B cell (primary cell): ENCODE measurements around the gene ARNT2. TPM values are rescaled to one million over a fixed set of nuclear protein-coding genes. Genes with fewer than 3 reads are reported as not detected.

ENCODE experiments used
- ATAC-seq: fragments of 200-7000 bp; cut with Tn5 transposase; one replicate; pipeline ENCODE4 v1.10.0; 2021; ENCODE audit warnings: low read depth, mild to moderate bottlenecking, moderate number of reproducible peaks, moderate library complexity
- CTCF ChIA-PET: fragments of 350-600 bp; sonication (Branson Sonifier 250); formaldehyde crosslinking; loops from one replicate; lab custom pipeline; 2021; ENCODE audit warnings: antibody characterized with exemption, inconsistent platforms; lab: Charles Lee
- POLR2A ChIA-PET: fragments of 350-600 bp; sonication (Branson Sonifier 250); formaldehyde crosslinking; loops from one replicate; lab custom pipeline; 2021; ENCODE audit warnings: antibody characterized with exemption; lab: Charles Lee
- DNase-seq: peaks from one replicate; pipeline ENCODE4 v3.0.0; 2013
- H2AFZ ChIP-seq: 2 replicates; pipeline ENCODE4 v1.6.1; 2012; ENCODE audit warnings: mild to moderate bottlenecking, low read depth, low read length; ENCODE audit not compliant: insufficient read depth, poor library complexity, severe bottlenecking
- H3K27ac ChIP-seq, 2 donors: 1 replicate in 1 of 2; 2 replicates in 1 of 2; pipeline ENCODE4 v1.5.1; 2012 to 2013; ENCODE audit warnings: low read length in 2 of 2, mild to moderate bottlenecking in 2 of 2, moderate library complexity in 1 of 2
- H3K27me3 ChIP-seq, 4 experiments: fragments of 200-600 bp in 1 of 4; sonication (generic) in 1 of 4; replicated peaks in 1 of 4; 1 replicate in 2 of 4; 2 replicates in 2 of 4; pipeline versions ENCODE4 v1.6.1 to v1.7.0; 2013 to 2016; ENCODE audit warnings: low read length in 3 of 4, mild to moderate bottlenecking in 2 of 4, mixed read lengths in 1 of 4, moderate library complexity in 1 of 4; ENCODE audit not compliant: insufficient read depth in 4 of 4, control insufficient read depth in 3 of 4; ENCODE audit errors: control extremely low read depth in 1 of 4
- H3K36me3 ChIP-seq, 2 experiments: replicated peaks in 1 of 2; 1 replicate in 1 of 2; 2 replicates in 1 of 2; pipeline versions ENCODE4 v1.6.1 to v1.7.1; 2013; ENCODE audit warnings: low read length in 1 of 2; ENCODE audit not compliant: insufficient read depth in 2 of 2, control insufficient read depth in 1 of 2; ENCODE audit errors: control extremely low read depth in 1 of 2, extremely low read depth in 1 of 2
- H3K4me1 ChIP-seq, 2 donors: fragments of 200-600 bp in 1 of 2; sonication (generic) in 1 of 2; 1 replicate in 1 of 2; 2 replicates in 1 of 2; pipeline versions ENCODE4 v1.5.1 to v1.6.1; 2013 to 2017; ENCODE audit warnings: low read length in 2 of 2; ENCODE audit not compliant: control insufficient read depth in 2 of 2, insufficient read depth in 2 of 2
- H3K4me2 ChIP-seq: replicated peaks from 2 replicates; pipeline ENCODE3; 2012; ENCODE audit warnings: mild to moderate bottlenecking, low read depth, low read length; ENCODE audit not compliant: poor library complexity, severe bottlenecking
- H3K4me3 ChIP-seq, 5 experiments: fragments of 200-600 bp in 1 of 5; sonication (generic) in 1 of 5; 1 replicate in 3 of 5; 2 replicates in 2 of 5; pipeline versions ENCODE4 v1.5.1 to v1.7.0; 2011 to 2016; ENCODE audit warnings: low read length in 4 of 5, mild to moderate bottlenecking in 4 of 5, low read depth in 2 of 5, control low read depth in 1 of 5, moderate library complexity in 1 of 5; ENCODE audit not compliant: insufficient read depth in 1 of 5; ENCODE audit errors: control extremely low read depth in 1 of 5, extremely low read depth in 1 of 5
- H3K79me2 ChIP-seq: fragments of 200-600 bp; sonication (generic); one replicate; pipeline ENCODE4 v1.6.0; 2016; ENCODE audit warnings: low read length; ENCODE audit not compliant: control insufficient read depth, insufficient read depth
- H3K9ac ChIP-seq: fragments of 200-600 bp; sonication (generic); 2 replicates; pipeline ENCODE4 v1.6.1; 2017; ENCODE audit warnings: mild to moderate bottlenecking, low read length, moderate library complexity
- H3K9me3 ChIP-seq, 3 donors: one replicate each; pipeline versions ENCODE4 v1.6.1 to v1.7.1; 2013; ENCODE audit warnings: low read length in 2 of 3; ENCODE audit not compliant: control insufficient read depth in 2 of 3, insufficient read depth in 1 of 3; ENCODE audit errors: control extremely low read depth in 1 of 3
- H4K20me1 ChIP-seq: 2 replicates; pipeline ENCODE4 v1.6.0; 2012; ENCODE audit warnings: mild to moderate bottlenecking, low read length; ENCODE audit not compliant: insufficient read depth, control insufficient read depth, poor library complexity, severe bottlenecking
- H3K27ac Mint-ChIP-seq: one replicate; pipeline ENCODE4 v1.8.0; 2021; ENCODE audit warnings: mixed read lengths
- H3K27me3 Mint-ChIP-seq: one replicate; pipeline ENCODE4 v1.8.0; 2021; ENCODE audit warnings: mixed read lengths
- H3K4me1 Mint-ChIP-seq: one replicate; pipeline ENCODE4 v1.8.0; 2021; ENCODE audit warnings: mixed read lengths
- H3K4me3 Mint-ChIP-seq: one replicate; pipeline ENCODE4 v1.8.0; 2021; ENCODE audit warnings: mixed read lengths
- H3K9me3 Mint-ChIP-seq: one replicate; pipeline ENCODE4 v1.8.0; 2022; ENCODE audit warnings: mixed read lengths; ENCODE audit not compliant: insufficient read depth
- EZH2 ChIP-seq: IDR thresholded peaks from 2 replicates; pipeline ENCODE4 v1.6.1; 2012; ENCODE audit warnings: borderline replicate concordance, low read depth, mild to moderate bottlenecking, moderate library complexity, low read length; ENCODE audit not compliant: insufficient read depth, poor library complexity, severe bottlenecking
- WGBS: methylation state at CpG from one replicate; pipeline ENCODE4 v1.1.5; 2013; ENCODE audit warnings: missing lambda C conversion rate; ENCODE audit not compliant: insufficient coverage; 5-methylcytosine and 5-hydroxymethylcytosine counted together
- intact Hi-C: fragments of 100-400 bp; cut with micrococcal nuclease; formaldehyde crosslinking; loops from one replicate; pipeline ENCODE4 v1.10.0; 2022
- polyA plus RNA-seq: library from polyadenylated mRNA; depleted of rRNA; stranded (reverse); fragments of >200 nt; gene quantifications from 2 replicates; pipeline ENCODE4 v1.2.3, GENCODE V29; 2012
- total RNA-seq, 2 donors: library from RNA; stranded (reverse); fragments of 120-200 nt in 1 of 2; gene quantifications; 1 replicate in 1 of 2; 2 replicates in 1 of 2; pipeline versions ENCODE4 v1.2.3 to v1.2.4, GENCODE V29; 2013 to 2022
- TF ChIP-seq, protein P1 (sequence below): fragments of 200-600 bp; IDR thresholded peaks from one replicate; pipeline ENCODE4 v1.8.0; 2022; ENCODE audit warnings: antibody characterized with exemption, mild to moderate bottlenecking

The ARNT2 gene
- total and polyA plus RNA-seq, 2 donors (not counting 1 experiment from before 2014, with no cell fraction given): not detected

DNA sequence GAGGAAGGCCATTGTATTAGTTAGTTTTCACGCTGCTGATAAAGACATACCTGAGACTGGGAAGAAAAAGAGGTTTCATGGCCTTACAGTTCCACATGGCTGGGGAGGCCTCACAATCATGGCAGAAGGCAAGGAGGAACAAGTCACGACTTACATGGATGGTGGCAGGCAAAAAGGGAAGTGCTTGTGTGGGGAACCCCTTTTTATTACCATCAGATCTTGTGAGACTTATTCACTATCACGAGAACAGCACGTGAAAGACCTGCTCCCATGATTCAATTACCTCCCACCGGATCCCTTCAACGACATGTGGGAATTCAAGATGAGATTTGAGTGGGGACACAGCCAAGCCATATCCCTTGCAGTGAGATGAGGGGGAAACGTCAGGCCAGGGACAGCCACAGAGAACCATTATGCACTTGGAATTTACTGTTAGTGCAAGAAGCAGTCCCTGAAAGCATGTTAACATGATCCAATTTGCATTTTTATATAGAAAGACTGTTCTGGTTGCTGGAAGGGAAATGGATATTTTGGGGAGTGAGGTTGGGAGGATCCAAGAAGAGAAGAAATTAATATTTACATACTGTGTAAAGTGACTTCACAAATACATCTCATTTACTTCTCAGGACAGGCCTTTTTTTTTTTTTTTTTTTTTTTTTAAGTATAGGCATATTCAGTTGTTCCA lies 87.1 kb downstream of the ARNT2 start:
- Histone ChIP-seq H3K27me3 (no peaks in the 10 kb centered on the region), H3K4me1 (no peaks in the 10 kb centered on the region), H3K27ac (no peak overlapping the region), H3K4me3 (no peak overlapping the region), H4K20me1 (no peaks in the 10 kb centered on the region), H3K36me3 (no peaks in the 10 kb centered on the region), H3K4me2 (no peak overlapping the region), H3K9me3 (no peaks in the 10 kb centered on the region), H3K9ac (no peak overlapping the region), H2AFZ (no peak overlapping the region), H3K79me2 (no peaks in the 10 kb centered on the region)
- ChIA-PET CTCF (no interaction called here), POLR2A (no interaction called here)
- H3K4me3 Mint-ChIP-seq: no peak overlapping the region
- 83% methylated on average over 2 of the region's 7 CpGs for WGBS
- H3K27ac Mint-ChIP-seq: no peak overlapping the region
- intact Hi-C loops: no loop called here
- H3K27me3 Mint-ChIP-seq: peaks cover 6% of the 10 kb centered on the region
- no peak for TF ChIP-seq EZH2
- TF ChIP-seq, protein P1, sequence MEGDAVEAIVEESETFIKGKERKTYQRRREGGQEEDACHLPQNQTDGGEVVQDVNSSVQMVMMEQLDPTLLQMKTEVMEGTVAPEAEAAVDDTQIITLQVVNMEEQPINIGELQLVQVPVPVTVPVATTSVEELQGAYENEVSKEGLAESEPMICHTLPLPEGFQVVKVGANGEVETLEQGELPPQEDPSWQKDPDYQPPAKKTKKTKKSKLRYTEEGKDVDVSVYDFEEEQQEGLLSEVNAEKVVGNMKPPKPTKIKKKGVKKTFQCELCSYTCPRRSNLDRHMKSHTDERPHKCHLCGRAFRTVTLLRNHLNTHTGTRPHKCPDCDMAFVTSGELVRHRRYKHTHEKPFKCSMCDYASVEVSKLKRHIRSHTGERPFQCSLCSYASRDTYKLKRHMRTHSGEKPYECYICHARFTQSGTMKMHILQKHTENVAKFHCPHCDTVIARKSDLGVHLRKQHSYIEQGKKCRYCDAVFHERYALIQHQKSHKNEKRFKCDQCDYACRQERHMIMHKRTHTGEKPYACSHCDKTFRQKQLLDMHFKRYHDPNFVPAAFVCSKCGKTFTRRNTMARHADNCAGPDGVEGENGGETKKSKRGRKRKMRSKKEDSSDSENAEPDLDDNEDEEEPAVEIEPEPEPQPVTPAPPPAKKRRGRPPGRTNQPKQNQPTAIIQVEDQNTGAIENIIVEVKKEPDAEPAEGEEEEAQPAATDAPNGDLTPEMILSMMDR: no peak
- peaks cover 6% of the 10 kb centered on the region for H3K4me1 Mint-ChIP-seq
- no peaks in the 10 kb centered on the region for H3K9me3 Mint-ChIP-seq
- ATAC-seq (no peak), DNase-seq (no peak)

DNA sequence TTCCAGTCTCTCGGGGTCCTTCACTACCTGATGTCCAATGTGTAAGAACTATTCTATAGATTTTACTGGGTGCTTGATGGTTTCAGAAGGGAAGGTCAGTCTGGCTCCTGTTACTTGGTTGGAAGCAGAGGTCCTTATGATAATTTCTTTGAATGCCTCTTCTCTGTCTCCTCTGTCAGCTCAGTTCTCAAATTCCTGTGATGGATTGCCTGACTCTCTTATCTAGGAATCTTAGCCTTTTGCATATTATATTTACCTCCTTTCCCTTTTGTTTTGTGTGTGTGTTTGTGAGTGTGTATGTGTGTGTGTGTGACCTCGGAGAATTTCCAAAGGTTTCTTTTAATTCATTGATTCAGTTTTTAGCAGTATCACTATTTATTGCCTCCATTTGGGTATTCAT lies 88.2 kb downstream of the ARNT2 start:
- CTCF ChIA-PET: no interaction called here
- peaks cover 6% of the 10 kb centered on the region for H3K4me1 Mint-ChIP-seq

More for the DNA sequence above, 88.2 kb downstream of the ARNT2 start:
- ATAC-seq (no peak), DNase-seq (no peak)
- intact Hi-C loops: no loop called here
- no peak for TF ChIP-seq EZH2
- TF ChIP-seq, protein P1: no peak
- H3K27ac ChIP-seq: no peak overlapping the region
- no peaks in the 10 kb centered on the region for H3K79me2 ChIP-seq
- Mint-ChIP-seq H3K27ac (no peak overlapping the region), H3K4me3 (no peak overlapping the region), H3K9me3 (no peaks in the 10 kb centered on the region), H3K27me3 (peaks cover 6% of the 10 kb centered on the region)
- POLR2A ChIA-PET: no interaction called here
- no peak overlapping the region for H3K4me2 ChIP-seq
- no peaks in the 10 kb centered on the region for H3K4me1 ChIP-seq
- no CpG with 5 or more reads among the region's 2 CpGs for whole genome bisulfite sequencing
- H3K27me3 ChIP-seq: no peaks in the 10 kb centered on the region
- no peaks in the 10 kb centered on the region for H4K20me1 ChIP-seq
- H3K4me3 ChIP-seq: no peak overlapping the region
- no peak overlapping the region for H3K9ac ChIP-seq
- no peak overlapping the region for H2AFZ ChIP-seq
- no peaks in the 10 kb centered on the region for H3K36me3 ChIP-seq
- no peaks in the 10 kb centered on the region for H3K9me3 ChIP-seq
